HG03460 (cell line): Measurements from ENCODE around the gene LCE3B.
"Not testable (repeated sequence)": the region's sequence is repeated elsewhere in the genome, so short reads cannot be mapped to it uniquely, and the experiment has no call there.

ENCODE experiments used
- ATAC-seq: cut with Tn5 transposase; IDR thresholded peaks from one replicate; pipeline ENCODE4 v1.9.1; 2021; ENCODE audit not compliant: unreplicated experiment

LCE3B gene, protein sequence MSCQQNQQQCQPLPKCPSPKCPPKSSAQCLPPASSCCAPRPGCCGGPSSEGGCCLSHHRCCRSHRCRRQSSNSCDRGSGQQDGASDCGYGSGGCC

GRCh38 chr1:152613511-152613910, at the start of gene LCE3B:
TSS of gene LCE3B (plus strand) at chr1:152613811. CDS start at chr1:152613811, 0 bp downstream.
- ATAC-seq = no peak

- ATAC-seq = no peak
These were observed 48.5 kb upstream of the LCE3B start for GRCh38 chr1:152565115-152565514.

DNA sequence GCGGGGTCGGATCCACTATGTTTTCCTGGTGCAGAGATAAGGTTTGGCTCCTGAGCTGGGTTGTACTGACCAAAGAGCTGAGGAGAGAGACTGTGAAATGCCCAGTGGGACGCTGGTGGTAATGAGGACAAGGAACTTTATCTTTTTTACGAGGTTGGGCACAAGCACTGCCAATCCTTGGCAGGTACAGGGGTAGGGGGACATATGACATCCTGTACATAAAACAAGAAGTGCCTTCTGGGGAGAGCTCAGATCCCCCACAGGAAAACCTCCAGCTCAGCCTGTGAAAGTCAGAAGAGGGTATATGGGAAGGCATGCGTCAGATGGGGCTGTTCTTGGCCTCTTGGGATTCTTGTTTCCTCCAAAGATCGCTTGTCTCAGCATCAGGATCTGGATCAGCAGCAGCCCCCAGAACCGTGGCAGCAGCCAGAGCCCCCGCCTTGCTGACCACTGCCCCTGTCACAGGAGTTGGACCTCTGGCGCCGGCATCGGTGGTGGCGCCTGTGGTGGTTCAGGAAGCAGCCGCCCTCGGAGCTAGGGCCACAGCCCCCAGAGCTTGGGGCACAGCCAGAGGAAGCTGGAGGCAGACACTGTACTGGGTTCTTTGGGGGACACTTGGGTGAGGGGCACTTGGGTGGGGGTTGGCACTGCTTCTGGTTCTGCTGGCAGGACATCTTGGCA, 47.9 kb upstream of the LCE3B start:
- ATAC-seq = no peak

GRCh38 chr1:152566681-152567080, 46.9 kb upstream of the LCE3B start, which contains the start of gene LCE3E:
TSS of gene LCE3E (minus strand) at chr1:152566780. CDS start at chr1:152566208, 572 bp downstream.
- ATAC-seq = no peak

DNA sequence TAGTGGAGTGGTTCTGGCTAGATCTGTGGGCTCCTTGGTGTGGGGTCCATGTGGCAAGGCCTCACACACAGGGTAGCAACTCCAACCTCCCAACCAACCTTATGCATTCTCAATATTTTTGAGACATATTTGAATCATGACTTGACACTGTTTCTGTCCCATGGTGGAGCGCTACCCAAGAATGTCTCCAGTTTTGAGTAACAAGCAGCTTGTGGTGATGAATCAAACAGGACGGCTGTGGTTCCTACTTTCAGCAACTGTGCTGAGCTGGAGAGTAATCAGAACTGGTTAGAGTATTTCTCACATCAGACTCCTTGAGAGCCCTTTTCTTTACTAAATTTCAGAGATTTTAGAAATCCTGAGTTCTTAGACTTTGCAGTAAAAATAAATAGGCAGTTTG, 36.4 kb upstream of the LCE3B start:
- no peak for ATAC-seq

DNA sequence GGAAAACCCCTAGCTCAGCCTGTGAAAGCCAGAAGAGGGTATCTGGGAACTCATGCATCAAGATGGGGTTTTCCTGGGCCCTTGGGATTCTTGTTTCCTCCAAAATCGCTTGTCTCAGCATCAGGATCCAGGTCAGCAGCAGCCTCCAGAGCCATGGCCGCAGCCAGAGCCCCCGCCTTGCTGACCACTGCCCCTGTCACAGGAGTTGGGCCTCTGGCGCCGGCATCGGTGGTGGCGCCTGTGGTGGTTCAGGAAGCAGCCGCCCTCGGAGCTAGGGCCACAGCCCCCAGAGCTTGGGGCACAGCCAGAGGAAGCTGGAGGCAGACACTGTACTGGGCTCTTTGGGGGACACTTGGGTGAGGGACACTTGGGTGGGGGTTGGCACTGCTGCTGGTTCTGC, 34.1 kb upstream of the LCE3B start:
- not testable (repeated sequence) for ATAC-seq

- no peak for ATAC-seq
These were observed 33.2 kb upstream of the LCE3B start, which contains the start of gene LCE3D for GRCh38 chr1:152580433-152580832. TSS of gene LCE3D (minus strand) at chr1:152580516. CDS start at chr1:152579936, 580 bp downstream.

- ATAC-seq = no peak
These were observed 31.0 kb upstream of the LCE3B start for GRCh38 chr1:152582647-152583046.

DNA sequence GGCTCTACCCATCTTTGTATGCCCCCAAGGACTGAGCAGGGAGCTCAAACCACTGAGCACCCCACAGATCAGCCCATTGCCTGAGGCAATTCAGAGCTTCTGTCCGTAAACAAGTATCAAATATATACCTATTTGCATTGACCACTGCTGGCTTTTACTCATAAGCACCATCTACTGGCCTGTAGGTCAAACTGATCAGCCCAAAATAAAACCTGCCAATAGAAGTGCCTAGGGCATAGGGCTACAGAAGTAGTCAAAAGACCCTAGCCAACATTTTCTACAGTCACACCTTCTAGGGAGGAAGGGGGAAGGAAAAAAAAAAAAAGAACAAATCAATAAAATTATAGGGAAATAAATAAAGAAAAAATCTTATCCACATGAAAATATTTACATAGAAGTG, 28.0 kb upstream of the LCE3B start:
- no peak for ATAC-seq

DNA sequence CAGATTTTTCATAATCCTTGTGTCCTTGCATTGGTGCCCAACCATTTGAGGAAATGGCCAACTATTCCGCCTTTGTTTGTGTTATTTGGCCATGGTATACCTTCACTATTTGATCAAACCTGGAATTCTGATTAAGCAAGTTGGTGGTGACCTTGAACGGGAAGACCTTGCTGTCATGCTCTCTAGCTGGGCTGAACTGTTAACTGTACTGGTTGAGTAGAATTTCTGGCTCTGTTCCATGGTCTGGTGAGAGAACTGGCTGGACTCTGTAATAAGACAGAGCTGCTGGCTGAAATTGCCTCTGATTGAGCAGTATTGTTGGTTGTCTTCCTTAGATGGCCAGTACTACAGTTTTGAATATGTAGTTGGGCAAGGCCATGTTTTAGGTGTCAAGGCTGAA, 16.6 kb upstream of the LCE3B start:
- ATAC-seq = no peak

GRCh38 chr1:152599934-152600333, 13.7 kb upstream of the LCE3B start, which contains the start of gene LCE3C:
TSS of gene LCE3C (plus strand) at chr1:152600234. CDS start at chr1:152600732, 498 bp downstream.
- ATAC-seq = no peak

GRCh38 chr1:152621993-152622392, 8.4 kb downstream of the LCE3B start:
- no peak for ATAC-seq

- ATAC-seq = no peak
These were observed 9.2 kb downstream of the LCE3B start, which contains the start of gene LCE3A for GRCh38 chr1:152622803-152623202. TSS of gene LCE3A (minus strand) at chr1:152623103. CDS start at chr1:152623103, 0 bp downstream.

GRCh38 chr1:152623203-152623844, 9.7 kb downstream of the LCE3B start:
- ATAC-seq = no peak

DNA sequence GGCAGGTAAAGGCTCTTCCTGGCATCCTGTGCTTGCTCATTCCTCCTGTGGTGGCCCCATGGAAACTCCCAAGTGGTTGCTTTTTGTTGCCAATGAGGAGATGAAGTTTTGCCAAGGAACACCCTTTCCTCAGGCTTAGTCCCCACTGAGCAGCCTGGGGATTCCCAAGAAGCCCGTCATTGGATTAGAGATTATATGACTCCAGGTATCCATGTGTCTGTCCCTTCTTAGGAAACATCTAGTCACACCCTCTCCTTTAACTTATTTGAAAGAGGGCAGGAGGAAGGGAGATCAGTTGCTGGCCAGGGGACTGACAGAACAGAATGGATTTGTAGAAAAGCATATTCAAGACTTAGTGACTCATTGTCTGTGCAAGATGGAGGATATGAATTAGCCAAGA, 13.1 kb downstream of the LCE3B start:
- no peak for ATAC-seq

DNA sequence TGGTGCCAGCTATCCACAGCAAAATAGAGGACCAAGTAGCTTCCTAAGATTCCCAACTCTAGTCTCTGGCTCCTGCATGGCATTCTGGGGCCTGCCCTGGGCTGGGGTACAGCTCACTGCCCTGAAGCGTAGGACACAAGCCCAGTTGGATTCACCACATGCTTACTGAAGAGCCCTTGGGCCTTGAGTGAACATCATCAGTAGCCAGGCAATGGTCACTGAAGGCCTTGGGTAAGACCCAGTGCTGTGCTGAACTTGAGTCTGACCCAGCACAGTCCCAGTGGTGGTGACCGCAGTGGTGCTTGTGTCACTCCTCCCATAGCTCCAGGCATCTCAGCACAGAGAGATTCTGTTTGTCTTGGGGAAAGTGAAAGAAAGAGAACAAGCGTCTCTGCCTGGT, 17.0 kb downstream of the LCE3B start:
- no peak for ATAC-seq

GRCh38 chr1:152640351-152640750, 26.7 kb downstream of the LCE3B start:
- ATAC-seq = no peak

- ATAC-seq = no peak
These were observed 30.3 kb downstream of the LCE3B start for GRCh38 chr1:152643945-152644344.

- ATAC-seq = no peak
These were observed 31.5 kb downstream of the LCE3B start for GRCh38 chr1:152645146-152645545.

DNA sequence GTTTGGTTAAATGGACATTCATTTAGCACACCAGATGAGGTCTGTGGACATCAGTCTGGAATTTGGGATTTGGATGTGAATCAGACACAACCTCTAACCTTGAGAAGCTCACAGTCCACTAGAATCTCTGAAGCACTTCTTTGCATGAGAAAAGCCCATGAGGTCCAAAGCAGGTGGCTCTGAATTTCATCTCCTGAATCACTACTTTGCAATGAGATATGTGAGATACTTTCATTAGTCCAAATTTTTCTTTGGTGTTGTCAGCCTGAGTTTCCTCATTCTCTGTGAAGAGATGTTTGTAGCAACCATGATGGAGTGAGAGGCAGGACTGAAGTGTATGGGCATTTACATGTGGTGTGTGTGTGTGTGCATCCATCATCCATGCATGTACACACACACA, 33.0 kb downstream of the LCE3B start:
- no peak for ATAC-seq

GRCh38 chr1:152654110-152654509, 40.5 kb downstream of the LCE3B start:
- no peak for ATAC-seq

GRCh38 chr1:152656459-152656858, 42.8 kb downstream of the LCE3B start:
- no peak for ATAC-seq
